H9 (cell line): ENCODE results near the gene XPNPEP3. TPM values are rescaled to one million over a fixed set of nuclear protein-coding genes. Genes with fewer than 3 reads are reported as not detected.
A peak's percentile ranks its signal among the peaks of the same experiment; 100 is the strongest.

Experiments used
- DNase-seq: peaks from one replicate; pipeline ENCODE4 v3.0.0-alpha.2; 2017
- H2AFZ ChIP-seq: one replicate; pipeline ENCODE4 v1.6.1; 2013; ENCODE audit warnings: mild to moderate bottlenecking, low read length, control low read depth, moderate library complexity
- H2AK5ac ChIP-seq: 2 replicates; pipeline ENCODE4 v1.6.1; 2013; ENCODE audit warnings: low read length, control low read depth, mixed read lengths; ENCODE audit not compliant: insufficient read length
- H2BK120ac ChIP-seq: one replicate; pipeline ENCODE4 v1.6.1; 2013; ENCODE audit warnings: low read depth, mild to moderate bottlenecking, low read length, control low read depth, inconsistent platforms; ENCODE audit not compliant: poor library complexity, severe bottlenecking
- H2BK12ac ChIP-seq: 2 replicates; pipeline ENCODE4 v1.6.1; 2013; ENCODE audit warnings: low read length, control low read depth, mixed read lengths, low read depth; ENCODE audit not compliant: insufficient read length
- H2BK15ac ChIP-seq: 2 replicates; pipeline ENCODE4 v1.6.1; 2013; ENCODE audit warnings: low read depth, low read length, control low read depth
- H2BK20ac ChIP-seq: one replicate; pipeline ENCODE4 v1.6.1; 2013; ENCODE audit warnings: low read depth, mild to moderate bottlenecking, low read length, control low read depth, inconsistent platforms; ENCODE audit not compliant: poor library complexity, severe bottlenecking
- H2BK5ac ChIP-seq: 2 replicates; pipeline ENCODE4 v1.6.1; 2013; ENCODE audit warnings: low read length, control low read depth, mixed read lengths; ENCODE audit not compliant: insufficient read length
- H3K14ac ChIP-seq: 2 replicates; pipeline ENCODE4 v1.6.1; 2013; ENCODE audit warnings: low read length, control low read depth; ENCODE audit not compliant: insufficient read depth
- H3K18ac ChIP-seq: 2 replicates; pipeline ENCODE4 v1.6.1; 2013; ENCODE audit warnings: low read depth, mild to moderate bottlenecking, mixed read lengths, low read length, control low read depth; ENCODE audit not compliant: insufficient read length
- H3K23ac ChIP-seq: 2 replicates; pipeline ENCODE4 v1.6.1; 2013; ENCODE audit warnings: low read length, control low read depth, mixed read lengths, low read depth; ENCODE audit not compliant: insufficient read length
- H3K23me2 ChIP-seq: 2 replicates; pipeline ENCODE4 v1.6.1; 2013; ENCODE audit warnings: low read depth, mild to moderate bottlenecking, mixed read lengths, low read length, control low read depth; ENCODE audit not compliant: insufficient read length, poor library complexity, severe bottlenecking
- H3K27ac ChIP-seq: 2 replicates; pipeline ENCODE4 v1.5.1; 2013; ENCODE audit warnings: low read length, control low read depth, mixed read lengths, low read depth; ENCODE audit not compliant: insufficient read length
- H3K27me3 ChIP-seq: 2 replicates; pipeline ENCODE4 v1.6.1; 2013; ENCODE audit warnings: low read length, control low read depth, inconsistent platforms; ENCODE audit not compliant: insufficient read depth
- H3K4ac ChIP-seq: 2 replicates; pipeline ENCODE4 v1.6.1; 2013; ENCODE audit warnings: low read depth, mild to moderate bottlenecking, control low read depth, inconsistent platforms, low read length, moderate library complexity
- H3K4me1 ChIP-seq: 2 replicates; pipeline ENCODE4 v1.6.1; 2013; ENCODE audit warnings: low read length, control low read depth, inconsistent platforms; ENCODE audit not compliant: insufficient read depth
- H3K4me2 ChIP-seq: 2 replicates; pipeline ENCODE4 v1.6.1; 2013; ENCODE audit warnings: low read length, control low read depth, mixed read lengths; ENCODE audit not compliant: insufficient read length, insufficient read depth
- H3K56ac ChIP-seq: 2 replicates; pipeline ENCODE4 v1.6.1; 2013; ENCODE audit warnings: low read depth, mild to moderate bottlenecking, mixed read lengths, low read length, control low read depth; ENCODE audit not compliant: insufficient read length
- H3K79me1 ChIP-seq: 2 replicates; pipeline ENCODE4 v1.6.1; 2013; ENCODE audit warnings: low read depth, mild to moderate bottlenecking, moderate library complexity, low read length, control low read depth, inconsistent platforms; ENCODE audit not compliant: insufficient read depth, poor library complexity, severe bottlenecking
- H3K79me2 ChIP-seq: 2 replicates; pipeline ENCODE4 v1.6.1; 2013; ENCODE audit warnings: low read length, control low read depth, inconsistent platforms; ENCODE audit not compliant: insufficient read depth
- H3K9ac ChIP-seq: 2 replicates; pipeline ENCODE4 v1.6.1; 2013; ENCODE audit warnings: low read length, control low read depth, mixed read lengths; ENCODE audit not compliant: insufficient read length; ENCODE audit errors: extremely low read depth
- H3K9me3 ChIP-seq: one replicate; pipeline ENCODE4 v1.6.1; 2013; ENCODE audit warnings: low read depth, low read length, inconsistent platforms; ENCODE audit not compliant: control insufficient read depth
- H3T11ph ChIP-seq: one replicate; pipeline ENCODE4 v1.6.1; 2013; ENCODE audit warnings: mild to moderate bottlenecking, low read length, control low read depth, inconsistent platforms
- H4K20me1 ChIP-seq: one replicate; pipeline ENCODE4 v1.6.1; 2013; ENCODE audit not compliant: control insufficient read depth, insufficient read length, insufficient read depth
- H4K5ac ChIP-seq: 2 replicates; pipeline ENCODE4 v1.6.1; 2013; ENCODE audit warnings: low read depth, mild to moderate bottlenecking, mixed read lengths, low read length, control low read depth; ENCODE audit not compliant: insufficient read length
- H4K8ac ChIP-seq: replicated peaks from 2 replicates; pipeline ENCODE4 v1.6.1; 2013; ENCODE audit warnings: low read length, control low read depth, mixed read lengths, low read depth; ENCODE audit not compliant: insufficient read length
- H4K91ac ChIP-seq: 2 replicates; pipeline ENCODE4 v1.6.1; 2013; ENCODE audit warnings: low read depth, mild to moderate bottlenecking, moderate library complexity, mixed read lengths, low read length, control low read depth; ENCODE audit not compliant: insufficient read length
- H3K27ac Mint-ChIP-seq, 3 experiments: 2 replicates in 2 of 3; 3 replicates in 1 of 3; pipeline ENCODE4 v1.8.0; 2020 to 2021; ENCODE audit warnings: mixed read lengths in 3 of 3, mild to moderate bottlenecking in 1 of 3, moderate library complexity in 1 of 3
- H3K27me3 Mint-ChIP-seq: 2 replicates; pipeline ENCODE4 v1.8.0; 2021; ENCODE audit warnings: low read depth, mild to moderate bottlenecking, moderate library complexity, mixed read lengths
- H3K36me3 Mint-ChIP-seq, 3 experiments: 2 replicates in 2 of 3; 3 replicates in 1 of 3; pipeline ENCODE4 v1.8.0; 2020 to 2021; ENCODE audit warnings: low read depth in 3 of 3, mixed read lengths in 3 of 3; ENCODE audit not compliant: insufficient read depth in 1 of 3
- H3K4me1 Mint-ChIP-seq, 2 experiments: 2 replicates each; pipeline ENCODE4 v1.8.0; 2020; ENCODE audit warnings: mixed read lengths in 2 of 2
- H3K4me3 Mint-ChIP-seq, 2 experiments: 2 replicates in 1 of 2; 3 replicates in 1 of 2; pipeline ENCODE4 v1.8.0; 2020 to 2021; ENCODE audit warnings: mild to moderate bottlenecking in 2 of 2, mixed read lengths in 2 of 2, moderate library complexity in 1 of 2
- H3K9me3 Mint-ChIP-seq, 2 experiments: 2 replicates in 1 of 2; 3 replicates in 1 of 2; pipeline ENCODE4 v1.8.0; 2020; ENCODE audit warnings: mild to moderate bottlenecking in 2 of 2, mixed read lengths in 2 of 2, moderate library complexity in 1 of 2
- WGBS: extraction: QIAGEN DNeasy Blood & Tissue Kit; methylation state at CpG from one replicate; pipeline ENCODE4 v1.1.7; 2013; ENCODE audit warnings: missing lambda C conversion rate, low lambda C conversion rate, mixed read lengths; ENCODE audit not compliant: insufficient read length; ENCODE audit errors: extremely low coverage; 5-methylcytosine and 5-hydroxymethylcytosine counted together
- long read RNA-seq: library from polyadenylated mRNA; unstranded; transcript quantifications from one replicate; pipeline ENCODE4 v2.0.0, GENCODE V29; 2020
- total RNA-seq: library from RNA; stranded (reverse); gene quantifications from 2 replicates; pipeline ENCODE4 v1.2.1, GENCODE V29; 2021
- TF ChIP-seq, protein P1 (sequence below): fragments of 200-600 bp; sonication (generic); conservative IDR thresholded peaks from 3 replicates; pipeline ENCODE4 v1.8.0; 2021; ENCODE audit warnings: antibody characterized with exemption, mild to moderate bottlenecking

XPNPEP3 gene
- 17.1 and 18.3 TPM in 2 replicates for total RNA-seq
- long read RNA-seq, full-length matches to known transcripts: 46 of 78 reads
- long read RNA-seq, partial matches to known transcripts: 6 of 78 reads
- long read RNA-seq, other reads (novel, unspliced or antisense): 26 of 78 reads

DNA sequence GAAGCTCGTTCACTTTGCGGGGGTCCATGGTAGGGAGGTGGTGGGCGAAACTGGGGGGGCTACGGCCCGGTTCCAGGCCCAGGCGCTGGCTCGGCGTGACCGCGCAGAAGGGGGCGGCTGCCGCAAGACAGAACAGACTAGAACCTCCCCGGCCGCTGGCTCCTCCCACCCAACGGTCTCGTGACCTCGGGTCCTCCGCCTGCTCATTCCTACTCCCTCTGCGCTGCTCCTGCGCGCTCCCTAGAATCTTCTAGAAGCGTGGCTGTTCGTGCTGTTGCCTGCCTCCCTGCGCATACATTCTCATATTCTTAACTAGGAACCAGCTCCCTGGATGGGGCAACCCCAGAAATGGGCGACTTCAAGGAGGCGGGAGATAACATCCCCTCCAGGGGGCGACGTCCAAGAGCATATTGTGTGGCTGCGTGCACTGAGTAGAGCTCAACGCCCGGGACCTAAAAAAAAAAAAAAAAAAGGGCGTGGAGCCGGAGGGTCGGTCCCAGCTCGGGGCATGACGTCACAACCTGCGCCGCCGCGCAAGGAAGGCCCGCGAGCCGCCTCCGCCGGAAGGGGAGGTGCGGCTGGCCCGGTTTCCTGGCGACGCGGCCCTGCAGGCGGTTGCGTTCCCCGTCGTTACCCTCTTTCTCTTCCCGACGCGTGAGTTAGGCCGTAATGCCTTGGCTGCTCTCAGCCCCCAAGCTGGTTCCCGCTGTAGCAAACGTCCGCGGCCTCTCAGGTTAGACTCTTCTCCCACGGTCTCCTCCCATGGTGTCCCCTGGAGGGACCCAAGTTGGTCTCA is at the start of gene XPNPEP3, which contains the start of gene ST13:
Gene XPNPEP3 (plus strand): TSS at position 636 of the 796 bp plus-strand sequence. CDS start 34 bp downstream, at position 670.
Gene ST13 (minus strand): TSS at position 127 of the 796 bp plus-strand sequence. CDS start 99 bp downstream, at position 28.
- Histone ChIP-seq H3K56ac (peak within 1 kb of the TSS; percentile 94), H2BK15ac (no peak within 1 kb of the TSS), H3K79me2 (peaks cover 56% of the 10 kb centered on the region; the same call in 1 of the 2 replicates), H4K91ac (peak within 1 kb of the TSS; percentile 83), H3K14ac (peak within 1 kb of the TSS; percentile 100), H3K4me2 (peak within 1 kb of the TSS; percentile 84), H3K23ac (no peak within 1 kb of the TSS), H4K5ac (peak within 1 kb of the TSS; percentile 96), H2AK5ac (no peak within 1 kb of the TSS), H2BK12ac (peak within 1 kb of the TSS; percentile 24), H3K4ac (no peak within 1 kb of the TSS; the same call in 1 of the 2 replicates), H2BK120ac (peak within 1 kb of the TSS; percentile 99), H2BK5ac (peak within 1 kb of the TSS; percentile 99), H4K20me1 (no peaks in the 10 kb centered on the region), H3K79me1 (peaks cover 6% of the 10 kb centered on the region), H3K4me1 (peaks cover 2% of the 10 kb centered on the region; the same call in 1 of the 2 replicates), H3K27me3 (no peaks in the 10 kb centered on the region), H3K27ac (peak within 1 kb of the TSS; percentile 97), H4K8ac (peak within 1 kb of the TSS; percentile 98), H3K23me2 (peaks cover 5% of the 10 kb centered on the region), H3K18ac (peak within 1 kb of the TSS; percentile 100), H2BK20ac (no peak within 1 kb of the TSS), H2AFZ (peak within 1 kb of the TSS; percentile 71), H3K9me3 (no peaks in the 10 kb centered on the region), H3K9ac (peak within 1 kb of the TSS; percentile 92), H3T11ph (peak within 1 kb of the TSS; percentile 85)
- Mint-ChIP-seq H3K4me3 (peak within 1 kb of the TSS; percentile 99), H3K9me3 (no peaks in the 10 kb centered on the region), H3K4me1 (peaks cover 28 to 30% of the 10 kb centered on the region in 2 experiments), H3K36me3 (peaks cover 5 to 22% (median 21%) of the 10 kb centered on the region in 3 experiments), H3K27me3 (no peaks in the 10 kb centered on the region), H3K27ac (peak within 1 kb of the TSS; percentile 100)
- TF ChIP-seq, protein P1, sequence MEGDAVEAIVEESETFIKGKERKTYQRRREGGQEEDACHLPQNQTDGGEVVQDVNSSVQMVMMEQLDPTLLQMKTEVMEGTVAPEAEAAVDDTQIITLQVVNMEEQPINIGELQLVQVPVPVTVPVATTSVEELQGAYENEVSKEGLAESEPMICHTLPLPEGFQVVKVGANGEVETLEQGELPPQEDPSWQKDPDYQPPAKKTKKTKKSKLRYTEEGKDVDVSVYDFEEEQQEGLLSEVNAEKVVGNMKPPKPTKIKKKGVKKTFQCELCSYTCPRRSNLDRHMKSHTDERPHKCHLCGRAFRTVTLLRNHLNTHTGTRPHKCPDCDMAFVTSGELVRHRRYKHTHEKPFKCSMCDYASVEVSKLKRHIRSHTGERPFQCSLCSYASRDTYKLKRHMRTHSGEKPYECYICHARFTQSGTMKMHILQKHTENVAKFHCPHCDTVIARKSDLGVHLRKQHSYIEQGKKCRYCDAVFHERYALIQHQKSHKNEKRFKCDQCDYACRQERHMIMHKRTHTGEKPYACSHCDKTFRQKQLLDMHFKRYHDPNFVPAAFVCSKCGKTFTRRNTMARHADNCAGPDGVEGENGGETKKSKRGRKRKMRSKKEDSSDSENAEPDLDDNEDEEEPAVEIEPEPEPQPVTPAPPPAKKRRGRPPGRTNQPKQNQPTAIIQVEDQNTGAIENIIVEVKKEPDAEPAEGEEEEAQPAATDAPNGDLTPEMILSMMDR: peak; percentile 24; the same call in 1 of the 3 replicates
- WGBS: no CpG with 5 or more reads among the region's 63 CpGs
- DNase-seq: peak; percentile 97
